NT2/D1 (cell line): ENCODE data around the gene ADGRD2.

Experiments
- DNase-seq: peaks from one replicate; pipeline ENCODE4 v3.0.0-alpha.2; 2011; ENCODE audit warnings: low read depth, low spot score
- H3K27me3 ChIP-seq: 2 replicates; pipeline ENCODE4 v1.6.0; 2011; ENCODE audit warnings: mild to moderate bottlenecking; ENCODE audit not compliant: insufficient read length, insufficient read depth
- H3K36me3 ChIP-seq: 2 replicates; pipeline ENCODE4 v1.6.1; 2011; ENCODE audit warnings: mild to moderate bottlenecking, low read length, mixed read lengths; ENCODE audit not compliant: insufficient read depth, insufficient read length
- H3K4me1 ChIP-seq: 2 replicates; pipeline ENCODE4 v1.5.1; 2011; ENCODE audit not compliant: insufficient read depth, insufficient read length
- H3K4me3 ChIP-seq: 2 replicates; pipeline ENCODE4 v1.5.1; 2011; ENCODE audit warnings: low read depth; ENCODE audit not compliant: insufficient read length
- H3K9ac ChIP-seq: 2 replicates; pipeline ENCODE4 v1.6.0; 2011; ENCODE audit warnings: low read depth; ENCODE audit not compliant: insufficient read length
- H3K9me3 ChIP-seq: 2 replicates; pipeline ENCODE4 v1.5.1; 2011; ENCODE audit warnings: mild to moderate bottlenecking, low read length; ENCODE audit not compliant: insufficient read depth
- SUZ12 ChIP-seq: IDR thresholded peaks from 2 replicates; pipeline ENCODE4 v1.6.1; 2011; ENCODE audit not compliant: insufficient read length, insufficient read depth; ENCODE audit errors: extremely low read depth
- YY1 ChIP-seq: IDR thresholded peaks from 2 replicates; pipeline ENCODE4 v1.6.1; 2011; ENCODE audit not compliant: insufficient read length, insufficient read depth
- ZNF274 ChIP-seq: IDR thresholded peaks from 2 replicates; pipeline ENCODE4 v1.6.1; 2011; ENCODE audit warnings: mild to moderate bottlenecking, low read depth, low read length

The ADGRD2 gene

GRCh38 chr9:124448019-124448418 is 2.2 kb upstream of the ADGRD2 start:
- Histone ChIP-seq H3K9ac (no peak overlapping the region), H3K9me3 (no peaks in the 10 kb centered on the region), H3K27me3 (peaks cover 19% of the 10 kb centered on the region), H3K4me1 (peaks cover 6% of the 10 kb centered on the region), H3K4me3 (no peak overlapping the region), H3K36me3 (no peaks in the 10 kb centered on the region)
- no peak for DNase-seq
- TF ChIP-seq ZNF274 = no peak
- no peak for TF ChIP-seq SUZ12
- TF ChIP-seq YY1 = no peak

DNA sequence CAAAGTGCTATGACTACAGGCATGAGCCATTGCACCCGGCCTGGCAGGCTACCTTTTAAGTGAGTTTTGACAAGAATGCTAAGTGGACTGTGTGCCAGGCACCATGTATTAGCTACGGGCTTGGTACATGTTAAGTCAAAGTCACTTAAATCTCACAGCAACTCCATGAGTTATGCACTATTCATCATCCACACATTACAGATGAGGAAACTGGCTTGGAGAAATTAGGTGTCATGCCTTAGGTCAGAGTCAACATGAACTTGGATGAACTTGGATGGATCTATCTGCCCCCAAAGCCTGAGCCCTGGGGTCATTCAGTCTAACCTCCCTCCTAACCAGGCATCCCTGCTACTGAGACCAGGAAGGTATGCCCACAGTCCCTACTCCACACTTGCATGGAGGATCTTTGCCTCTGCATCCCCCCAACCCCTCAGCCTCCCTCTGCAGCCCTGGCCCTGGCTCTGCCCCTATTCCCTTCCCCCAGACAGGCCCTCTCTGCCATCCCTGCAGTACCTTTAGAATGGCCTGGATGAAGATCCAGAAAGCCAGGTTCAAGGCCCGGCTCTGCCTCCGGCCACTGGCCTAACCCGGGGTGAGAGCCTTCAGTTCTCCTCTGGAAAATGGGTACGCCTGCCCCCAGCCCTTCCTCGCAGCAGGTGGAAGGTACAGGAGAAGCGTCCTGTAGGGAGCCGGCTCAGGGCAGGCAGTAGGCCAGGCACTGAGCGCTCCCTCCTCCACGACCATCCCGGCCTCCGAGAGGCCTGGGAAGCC is 685 bp upstream of the ADGRD2 start:
- DNase-seq = no peak
- TF ChIP-seq ZNF274 = no peak
- TF ChIP-seq SUZ12 = no peak
- TF ChIP-seq YY1 = no peak
- Histone ChIP-seq H3K4me1 (peaks cover 6% of the 10 kb centered on the region), H3K27me3 (peaks cover 19% of the 10 kb centered on the region), H3K36me3 (no peaks in the 10 kb centered on the region), H3K4me3 (no peak overlapping the region), H3K9ac (no peak overlapping the region), H3K9me3 (no peaks in the 10 kb centered on the region)

GRCh38 chr9:124450931-124451661 is 845 bp downstream of the ADGRD2 start:
- Histone ChIP-seq H3K9me3 (no peaks in the 10 kb centered on the region), H3K4me1 (peaks cover 6% of the 10 kb centered on the region), H3K27me3 (peaks cover 19% of the 10 kb centered on the region), H3K36me3 (no peaks in the 10 kb centered on the region), H3K4me3 (peak overlapping the region; percentile 54), H3K9ac (peak overlapping the region; percentile 57)
- DNase-seq = no peak
- no peak for TF ChIP-seq ZNF274
- no peak for TF ChIP-seq SUZ12
- no peak for TF ChIP-seq YY1

GRCh38 chr9:124452326-124452725 is 2.1 kb downstream of the ADGRD2 start:
- peaks cover 19% of the 10 kb centered on the region for H3K27me3 ChIP-seq
- H3K4me3 ChIP-seq = no peak overlapping the region
- no peak for DNase-seq
- peaks cover 12% of the 10 kb centered on the region for H3K4me1 ChIP-seq
- TF ChIP-seq YY1 = no peak
- TF ChIP-seq SUZ12 = no peak
- TF ChIP-seq ZNF274 = no peak
- H3K36me3 ChIP-seq = no peaks in the 10 kb centered on the region
- no peaks in the 10 kb centered on the region for H3K9me3 ChIP-seq
- H3K9ac ChIP-seq = no peak overlapping the region

DNA sequence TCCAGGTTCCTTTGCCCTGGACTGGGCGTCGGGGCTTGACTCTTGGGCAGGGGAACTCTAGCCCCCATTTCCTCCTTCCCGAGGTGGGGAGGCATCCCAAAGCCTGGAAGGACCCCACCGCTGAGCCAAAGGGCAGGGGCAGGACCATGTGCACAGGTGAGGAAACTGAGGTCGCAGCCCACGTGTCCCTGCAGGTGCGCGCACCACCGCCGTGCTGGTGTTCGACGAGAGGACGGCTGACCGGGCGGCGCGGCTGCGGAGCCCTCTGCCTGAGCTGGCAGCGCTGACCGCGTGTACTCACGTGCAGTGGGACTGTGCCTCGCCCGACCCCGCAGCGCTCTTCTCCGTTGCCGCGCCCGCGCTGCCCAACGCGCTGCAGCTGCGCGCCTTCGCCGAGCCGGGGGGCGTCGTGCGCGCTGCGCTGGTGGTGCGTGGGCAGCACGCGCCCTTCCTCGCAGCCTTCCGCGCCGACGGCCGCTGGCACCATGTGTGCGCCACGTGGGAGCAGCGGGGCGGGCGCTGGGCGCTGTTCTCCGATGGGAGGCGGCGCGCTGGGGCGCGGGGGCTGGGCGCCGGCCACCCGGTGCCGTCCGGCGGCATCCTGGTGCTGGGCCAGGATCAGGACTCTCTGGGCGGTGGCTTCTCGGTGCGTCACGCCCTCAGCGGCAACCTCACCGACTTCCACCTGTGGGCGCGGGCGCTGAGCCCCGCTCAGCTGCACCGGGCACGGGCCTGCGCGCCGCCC is 2.8 kb downstream of the ADGRD2 start:
- Histone ChIP-seq H3K9me3 (no peaks in the 10 kb centered on the region), H3K4me3 (peak overlapping the region; percentile 13), H3K4me1 (peaks cover 14% of the 10 kb centered on the region), H3K9ac (peak overlapping the region; percentile 13), H3K27me3 (peaks cover 19% of the 10 kb centered on the region), H3K36me3 (no peaks in the 10 kb centered on the region)
- DNase-seq = no peak
- TF ChIP-seq YY1 (no peak), SUZ12 (no peak), ZNF274 (no peak)

- DNase-seq = no peak
- Histone ChIP-seq H3K4me1 (peaks cover 14% of the 10 kb centered on the region), H3K36me3 (no peaks in the 10 kb centered on the region), H3K27me3 (peaks cover 19% of the 10 kb centered on the region), H3K4me3 (peak overlapping the region; percentile 13), H3K9ac (peak overlapping the region; percentile 13), H3K9me3 (no peaks in the 10 kb centered on the region)
- TF ChIP-seq ZNF274 (no peak), YY1 (no peak), SUZ12 (no peak)
Observed at GRCh38 chr9:124453586-124454191, 3.4 kb downstream of the ADGRD2 start.
